HG03095 (cell line): ENCODE results near the gene TAS2R19.

Source experiments
- ATAC-seq: cut with Tn5 transposase; IDR thresholded peaks from one replicate; pipeline ENCODE4 v1.9.1; 2021; ENCODE audit warnings: moderate library complexity; ENCODE audit not compliant: unreplicated experiment

Gene TAS2R19

DNA sequence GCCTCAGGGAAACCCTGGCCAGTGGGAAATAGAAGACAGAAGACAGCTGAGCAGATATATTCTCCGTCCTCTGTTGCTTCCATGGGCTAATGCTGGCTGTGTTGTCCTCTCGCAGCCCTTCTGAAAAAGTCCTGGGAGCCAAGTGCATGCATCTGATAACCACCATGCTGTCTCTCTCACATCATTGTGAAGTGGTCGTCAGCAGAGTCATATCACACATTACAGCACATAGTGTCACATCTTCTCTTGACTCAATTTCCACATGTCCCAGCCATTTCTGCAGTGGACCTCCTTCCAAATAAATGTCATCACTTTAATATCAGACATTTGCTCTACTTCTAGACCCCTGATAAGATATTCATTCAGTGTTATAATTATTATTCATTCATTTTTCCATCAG is 28.1 kb downstream of the TAS2R19 start:
- no peak for ATAC-seq

DNA sequence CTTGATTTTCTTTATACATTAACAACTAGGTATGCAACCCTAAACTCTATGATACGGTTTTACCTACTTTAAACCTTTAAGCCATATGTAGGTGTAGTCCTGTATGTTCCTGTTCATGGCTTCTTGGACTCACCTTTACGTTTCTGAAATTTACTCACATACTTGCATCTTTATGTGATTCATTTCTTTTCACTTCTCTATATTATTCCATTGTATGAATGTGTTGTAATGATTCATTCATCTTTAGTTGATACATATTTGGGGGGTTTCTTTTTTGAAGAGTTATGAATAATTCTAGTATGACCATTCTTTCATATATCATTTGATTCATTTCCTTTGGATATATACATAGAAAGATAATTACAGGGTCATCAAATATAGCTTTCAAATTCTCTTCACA is 33.3 kb downstream of the TAS2R19 start:
- no peak for ATAC-seq

DNA sequence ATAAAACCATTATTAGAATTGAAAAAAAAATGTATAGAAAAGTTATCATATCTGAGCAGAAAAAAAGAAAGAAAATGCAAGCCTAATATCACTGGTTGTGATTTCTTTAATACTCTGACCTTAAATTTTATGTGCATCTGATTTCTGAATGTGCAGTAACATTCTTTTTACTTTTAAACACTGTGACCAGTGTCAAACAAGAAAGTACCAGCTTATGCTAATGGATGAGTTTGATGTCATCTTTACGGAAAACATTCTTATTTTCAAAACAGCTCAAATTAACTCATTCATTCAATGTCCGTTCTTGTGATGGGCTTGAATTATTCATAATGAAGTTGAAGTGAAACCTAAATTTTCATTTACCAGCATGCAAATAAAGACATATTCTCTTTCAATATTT is 35.6 kb downstream of the TAS2R19 start, which contains the start of gene TAS2R50:
Gene TAS2R50 (minus strand): TSS at position 101 of the 400 bp plus-strand sequence. CDS start 52 bp downstream, at position 49.
- ATAC-seq, result no peak

DNA sequence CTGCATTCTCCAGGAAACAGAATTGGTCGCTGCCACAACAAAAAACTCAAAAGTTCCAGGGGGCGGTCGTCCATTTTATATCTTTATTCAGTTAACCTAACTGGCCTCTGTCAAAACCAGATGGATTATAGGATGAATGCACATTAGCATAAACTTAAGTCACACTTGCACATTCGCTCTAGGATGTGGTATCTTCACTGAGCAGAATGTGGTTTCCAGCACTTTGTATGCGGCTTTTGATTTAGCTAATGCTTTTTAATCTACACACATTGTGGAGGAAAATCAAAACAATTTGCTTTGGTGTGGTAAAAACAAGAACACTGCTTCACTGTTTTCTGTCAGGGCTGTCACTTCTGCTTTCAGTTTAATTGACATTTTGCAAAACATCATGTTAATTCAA is 40.2 kb downstream of the TAS2R19 start:
- no peak for ATAC-seq

DNA sequence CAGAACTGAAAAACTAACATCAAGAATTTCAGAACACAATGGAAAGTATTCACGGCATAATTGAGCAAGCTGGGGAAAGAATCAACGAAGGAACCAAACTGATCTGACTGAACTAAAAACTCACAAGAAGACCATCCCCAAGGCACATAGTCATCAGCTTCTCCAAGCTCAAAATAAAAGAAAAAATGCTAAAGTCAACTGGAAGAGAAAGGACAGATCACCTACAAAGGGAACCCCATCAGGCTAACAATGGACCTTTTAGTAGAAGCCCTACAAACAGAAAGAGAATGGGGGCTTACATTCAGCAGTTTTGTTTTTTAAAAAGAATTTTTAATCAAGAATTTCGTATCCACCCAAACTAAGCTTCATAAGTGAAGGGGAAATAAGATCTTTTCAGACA is 47.5 kb downstream of the TAS2R19 start:
- ATAC-seq, result no peak
